ENCODE results near the gene RPL10A.

The RPL10A gene

GRCh38 chr6:35476004-35476403, 7.8 kb downstream of the RPL10A start:
- DNase-seq (ENCODE audit: low spot score), result no peak

- DNase-seq (ENCODE audit: low spot score), result no peak
These were observed 8.8 kb downstream of the RPL10A start for GRCh38 chr6:35477028-35477427.

- DNase-seq (ENCODE audit: low spot score), result no peak
These were observed 9.5 kb downstream of the RPL10A start for GRCh38 chr6:35477551-35478179.

- no peak for DNase-seq (ENCODE audit: low spot score)
These were observed 10.1 kb downstream of the RPL10A start for GRCh38 chr6:35478259-35478658.

GRCh38 chr6:35480176-35480575, 12.0 kb downstream of the RPL10A start:
- DNase-seq (ENCODE audit: low spot score), result no peak

GRCh38 chr6:35481226-35481625, 13.0 kb downstream of the RPL10A start:
- DNase-seq (ENCODE audit: low spot score), result no peak

GRCh38 chr6:35483062-35483461, 14.9 kb downstream of the RPL10A start:
- no peak for DNase-seq (ENCODE audit: low spot score)

GRCh38 chr6:35483490-35483889, 15.3 kb downstream of the RPL10A start:
- DNase-seq (ENCODE audit: low spot score), result no peak

- DNase-seq (ENCODE audit: low spot score), result no peak
These were observed 15.9 kb downstream of the RPL10A start for GRCh38 chr6:35483893-35484645.

GRCh38 chr6:35484921-35485392, 16.8 kb downstream of the RPL10A start:
- DNase-seq (ENCODE audit: low spot score), result no peak

GRCh38 chr6:35485402-35485877, 17.2 kb downstream of the RPL10A start:
- DNase-seq (ENCODE audit: low spot score), result no peak

GRCh38 chr6:35486005-35486925, 18.1 kb downstream of the RPL10A start:
- no peak for DNase-seq (ENCODE audit: low spot score)

GRCh38 chr6:35487658-35488516, 19.7 kb downstream of the RPL10A start:
- no peak for DNase-seq (ENCODE audit: low spot score)

GRCh38 chr6:35488517-35488862, 20.3 kb downstream of the RPL10A start:
- DNase-seq (ENCODE audit: low spot score), result no peak

GRCh38 chr6:35489066-35489465, 20.9 kb downstream of the RPL10A start:
- no peak for DNase-seq (ENCODE audit: low spot score)

- no peak for DNase-seq (ENCODE audit: low spot score)
These were observed 22.0 kb downstream of the RPL10A start for GRCh38 chr6:35489995-35490791.

GRCh38 chr6:35490821-35491557, 22.8 kb downstream of the RPL10A start:
- DNase-seq (ENCODE audit: low spot score), result no peak

- DNase-seq (ENCODE audit: low spot score), result no peak
These were observed 23.5 kb downstream of the RPL10A start for GRCh38 chr6:35491558-35492257.

- DNase-seq (ENCODE audit: low spot score), result no peak
These were observed 24.2 kb downstream of the RPL10A start for GRCh38 chr6:35492258-35492973.

Data from putamen (tissue), 1 donor.